Lower leg skin (tissue), 3 donors: ENCODE results near the gene KMT2C.

Source experiments
- CTCF ChIP-seq, 3 donors: fragments of 450-650 bp; IDR thresholded peaks; one replicate each; pipeline ENCODE4 v1.5.1; 2016; ENCODE audit warnings: antibody characterized with exemption in 3 of 3, mild to moderate bottlenecking in 3 of 3, moderate library complexity in 2 of 3
- POLR2A ChIP-seq, 2 donors: fragments of 450-650 bp; IDR thresholded peaks; one replicate each; pipeline ENCODE4 v1.6.1; 2016 to 2017; ENCODE audit warnings: antibody characterized with exemption in 2 of 2, mild to moderate bottlenecking in 1 of 2, moderate library complexity in 1 of 2

- TF ChIP-seq POLR2A (IDR thresholded peaks at IDR 0.05) (no peak), CTCF (IDR thresholded peaks at IDR 0.05) (no peak)
Measured at GRCh38 chr7:152090747-152091146, 345.1 kb downstream of the KMT2C start.
